IPS-15b (cell line): ENCODE results near the gene ROPN1L.
"Not testable (repeated sequence)": the region's sequence is repeated elsewhere in the genome, so short reads cannot be mapped to it uniquely, and the experiment has no call there.

Source experiments
- H3K27me3 ChIP-seq: one replicate; pipeline ENCODE4 v1.6.1; 2013; ENCODE audit warnings: low read length; ENCODE audit not compliant: control insufficient read depth, insufficient read depth
- H3K36me3 ChIP-seq: one replicate; pipeline ENCODE4 v1.6.1; 2013; ENCODE audit warnings: low read length; ENCODE audit not compliant: control insufficient read depth, insufficient read depth
- H3K4me1 ChIP-seq: one replicate; pipeline ENCODE4 v1.6.1; 2013; ENCODE audit warnings: mild to moderate bottlenecking, low read length; ENCODE audit not compliant: control insufficient read depth, insufficient read depth
- H3K4me3 ChIP-seq: one replicate; pipeline ENCODE4 v1.5.1; 2013; ENCODE audit warnings: low read depth, low read length
- H3K9ac ChIP-seq: one replicate; pipeline ENCODE4 v1.6.1; 2013; ENCODE audit warnings: low read depth, mild to moderate bottlenecking, low read length
- H3K9me3 ChIP-seq: one replicate; pipeline ENCODE4 v1.6.1; 2013; ENCODE audit warnings: mild to moderate bottlenecking, low read length; ENCODE audit not compliant: control insufficient read depth, insufficient read depth

ROPN1L gene

DNA sequence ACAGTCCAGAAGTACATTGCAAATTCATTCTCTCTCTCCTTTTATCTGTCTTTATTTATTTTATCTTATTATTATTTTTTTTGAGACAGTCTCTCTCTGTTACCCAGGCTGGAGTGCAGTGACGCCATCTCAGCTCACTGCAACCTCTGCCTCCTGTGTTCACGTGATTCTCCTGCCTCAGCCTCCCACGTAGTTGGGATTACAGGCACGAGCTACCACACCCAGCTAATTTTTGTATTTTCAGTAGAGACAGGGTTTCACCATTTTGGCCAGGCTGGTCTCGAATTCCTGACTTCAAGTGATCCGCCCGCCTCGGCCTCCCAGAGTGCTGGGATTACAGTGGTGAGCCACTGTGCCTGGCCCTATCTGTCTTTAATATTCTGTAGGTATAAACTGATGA, 72.9 kb downstream of the ROPN1L start:
- H3K36me3 ChIP-seq, H3K4me3 ChIP-seq, H3K27me3 ChIP-seq, H3K9me3 ChIP-seq, H3K9ac ChIP-seq, H3K4me1 ChIP-seq: not testable (repeated sequence)
